ENCODE results near the gene SNTB2.

Gene SNTB2

GRCh38 chr16:69340095-69340644 lies 153.2 kb downstream of the SNTB2 start:
- no peak for TF ChIP-seq CTCF (IDR thresholded peaks at IDR 0.05; ENCODE audit: low read depth, low read length, missing control alignments)
- DNase-seq (ENCODE audit: low read depth): no peak
- H3K4me3 ChIP-seq (ENCODE audit: low read depth, low read length): peak overlapping the region; percentile 95
- in situ Hi-C loops (cut with HindIII; ENCODE audit: low sequenced_read_pairs): no loop called here

DNA sequence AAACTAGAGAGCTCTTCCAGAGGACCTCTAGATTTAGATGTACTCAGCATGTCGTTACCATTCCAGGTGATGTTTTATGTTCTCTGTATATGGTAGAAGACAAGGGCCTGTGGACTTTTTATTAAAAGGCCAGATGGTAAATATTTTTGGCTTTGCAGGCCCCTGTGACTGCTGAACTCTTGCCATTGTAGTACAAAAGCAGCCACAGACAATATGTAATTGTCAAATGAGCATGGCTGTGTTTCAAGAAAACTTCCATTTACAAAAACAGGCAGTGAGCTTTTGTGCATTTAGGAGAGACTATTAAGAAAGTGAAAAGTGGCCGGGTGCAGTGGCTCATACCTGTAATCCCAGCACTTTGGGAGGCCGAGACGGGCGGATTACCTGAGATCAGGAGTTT lies 157.2 kb downstream of the SNTB2 start:
- in situ Hi-C loops (cut with HindIII; ENCODE audit: low sequenced_read_pairs): no loop called here
- no peak for TF ChIP-seq CTCF (IDR thresholded peaks at IDR 0.05; ENCODE audit: low read depth, low read length, missing control alignments)
- DNase-seq (ENCODE audit: low read depth): no peak
- H3K4me3 ChIP-seq (ENCODE audit: low read depth, low read length): no peak overlapping the region

- no peak for DNase-seq (ENCODE audit: low read depth)
- TF ChIP-seq CTCF (IDR thresholded peaks at IDR 0.05; ENCODE audit: low read depth, low read length, missing control alignments): no peak
- no peak overlapping the region for H3K4me3 ChIP-seq (ENCODE audit: low read depth, low read length)
- in situ Hi-C loops (cut with HindIII; ENCODE audit: low sequenced_read_pairs): no loop called here
These were observed 159.0 kb downstream of the SNTB2 start for GRCh38 chr16:69345923-69346322.

- in situ Hi-C loops (cut with HindIII; ENCODE audit: low sequenced_read_pairs): no loop called here
- no peak overlapping the region for H3K4me3 ChIP-seq (ENCODE audit: low read depth, low read length)
- no peak for DNase-seq (ENCODE audit: low read depth)
- TF ChIP-seq CTCF (IDR thresholded peaks at IDR 0.05; ENCODE audit: low read depth, low read length, missing control alignments): no peak
These were observed 159.7 kb downstream of the SNTB2 start for GRCh38 chr16:69346683-69347082.

- no peak overlapping the region for H3K4me3 ChIP-seq (ENCODE audit: low read depth, low read length)
- in situ Hi-C loops (cut with HindIII; ENCODE audit: low sequenced_read_pairs): no loop called here
- DNase-seq (ENCODE audit: low read depth): no peak
- no peak for TF ChIP-seq CTCF (IDR thresholded peaks at IDR 0.05; ENCODE audit: low read depth, low read length, missing control alignments)
These were observed 161.3 kb downstream of the SNTB2 start for GRCh38 chr16:69348222-69348621.

DNA sequence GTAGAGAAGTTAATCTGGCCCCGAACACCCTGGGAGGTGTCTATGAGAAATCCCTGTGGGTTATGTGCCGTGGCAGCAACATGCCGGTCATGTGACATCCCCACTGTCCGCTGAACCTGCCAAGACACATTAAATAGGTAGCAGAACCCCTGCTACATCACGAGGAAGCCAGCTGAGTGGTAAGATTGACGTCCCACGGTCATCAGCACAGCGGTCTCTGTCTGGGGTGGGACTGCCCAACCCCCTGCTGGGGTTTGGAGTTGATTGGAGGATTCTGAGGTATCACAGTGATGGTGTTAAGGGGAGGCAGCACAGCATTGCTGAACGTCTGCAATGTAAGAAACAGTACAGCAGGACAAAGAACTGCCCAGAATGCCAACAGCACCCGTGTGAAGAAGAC lies 162.6 kb downstream of the SNTB2 start:
- no peak for DNase-seq (ENCODE audit: low read depth)
- no peak for TF ChIP-seq CTCF (IDR thresholded peaks at IDR 0.05; ENCODE audit: low read depth, low read length, missing control alignments)
- in situ Hi-C loops (cut with HindIII; ENCODE audit: low sequenced_read_pairs): no loop called here
- no peak overlapping the region for H3K4me3 ChIP-seq (ENCODE audit: low read depth, low read length)

Data from astrocyte of the cerebellum (primary cell).